SK-N-SH treated with all-trans-retinoic acid at 6 μM for 48 hours (cell line): Measurements from ENCODE around the gene C17orf107.

ENCODE experiments used
- ARNTL ChIP-seq: fragments of 450-650 bp; formaldehyde crosslinking; IDR thresholded peaks from 2 replicates; pipeline ENCODE4 v1.5.0; 2020; ENCODE audit warnings: low read depth, mild to moderate bottlenecking, moderate library complexity, borderline replicate concordance
- ESRRG ChIP-seq: fragments of 250-450 bp; sonication (Bioruptor Pico); IDR thresholded peaks from 2 replicates; pipeline ENCODE4 v1.6.1; 2021; ENCODE audit warnings: mild to moderate bottlenecking
- ISL1 ChIP-seq: fragments of 250-450 bp; sonication (Bioruptor Pico); IDR thresholded peaks from 2 replicates; pipeline ENCODE4 v2.1.2; 2022; ENCODE audit warnings: mild to moderate bottlenecking, moderate library complexity
- SNAI2 ChIP-seq: fragments of 250-450 bp; sonication (Bioruptor Pico); IDR thresholded peaks from 2 replicates; pipeline ENCODE4 v1.5.0; 2020; ENCODE audit warnings: mild to moderate bottlenecking, moderate library complexity
- TCF4 ChIP-seq: fragments of 250-450 bp; sonication (Bioruptor Pico); IDR thresholded peaks from 2 replicates; pipeline ENCODE4 v1.8.0; 2021; ENCODE audit warnings: mild to moderate bottlenecking, moderate library complexity, borderline replicate concordance
- ZC3H10 ChIP-seq: fragments of 250-450 bp; sonication (Bioruptor Pico); IDR thresholded peaks from 2 replicates; pipeline ENCODE4 v1.5.1; 2021; ENCODE audit warnings: mild to moderate bottlenecking, moderate library complexity
- ZFP3 ChIP-seq: fragments of 250-450 bp; sonication (Bioruptor Pico); IDR thresholded peaks from 2 replicates; pipeline ENCODE4 v1.5.0; 2020; ENCODE audit warnings: mild to moderate bottlenecking, moderate library complexity
- ZFP30 ChIP-seq: fragments of 450-650 bp; formaldehyde crosslinking; IDR thresholded peaks from 2 replicates; pipeline ENCODE4 v1.5.0; 2022; ENCODE audit warnings: mild to moderate bottlenecking, moderate library complexity
- ZNF70 ChIP-seq: fragments of 450-650 bp; formaldehyde crosslinking; IDR thresholded peaks from 2 replicates; pipeline ENCODE4 v1.5.0; 2020; ENCODE audit warnings: mild to moderate bottlenecking, moderate library complexity

DNA sequence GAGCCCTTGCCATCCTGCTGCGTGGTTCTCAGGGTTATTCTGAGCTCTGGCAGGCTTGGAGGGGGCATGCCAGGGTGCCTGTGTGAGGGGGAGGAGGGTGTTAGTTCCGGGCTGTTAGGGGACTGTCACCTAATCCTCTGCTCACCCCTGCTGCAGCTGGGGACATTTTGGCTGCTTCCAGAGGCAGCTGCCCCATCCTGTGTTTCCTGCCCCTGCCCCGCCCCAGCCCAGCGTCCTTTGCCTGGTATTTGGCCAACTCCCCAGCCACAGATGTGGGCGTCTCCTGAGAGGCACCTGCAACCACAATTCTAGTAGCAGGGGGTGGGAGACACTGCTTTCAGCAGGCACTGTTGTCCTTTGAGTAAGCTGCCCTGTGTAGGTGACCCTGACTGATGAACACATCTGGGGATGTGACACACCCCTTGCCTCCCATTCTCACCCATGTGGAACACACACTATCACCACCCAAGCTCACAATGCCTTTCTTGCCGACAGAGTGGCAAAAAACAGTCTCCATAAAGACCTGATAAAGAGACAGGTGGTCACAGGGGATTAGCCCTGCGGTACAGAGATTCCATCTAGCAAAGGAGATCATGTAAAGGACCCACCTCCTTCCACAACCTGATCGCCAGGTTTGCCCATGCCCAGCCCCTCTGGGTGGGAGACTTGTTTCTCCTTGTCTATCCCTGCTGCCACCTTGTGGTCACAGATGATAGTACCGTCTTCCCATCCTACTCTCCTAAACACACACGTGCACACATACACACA is 3.9 kb downstream of the C17orf107 start, which contains the start of gene CHRNE:
- TF ChIP-seq ARNTL (CRISPR knock-in tag) (no peak), ISL1 (CRISPR knock-in tag) (no peak), ZC3H10 (no peak), ZFP3 (no peak), SNAI2 (no peak), ZFP30 (CRISPR knock-in tag) (no peak), ZNF70 (CRISPR knock-in tag) (no peak), ESRRG (CRISPR knock-in tag) (no peak), TCF4 (no peak)
